Cerebellar nuclear complex (tissue), 1 donor: ENCODE measurements around the gene IRF2BPL.

Source experiments
- DNase-seq, 2 experiments: peaks; one replicate each; lab custom pipeline; 2025; lab: John Stamatoyannopoulos, UW

Gene IRF2BPL

DNA sequence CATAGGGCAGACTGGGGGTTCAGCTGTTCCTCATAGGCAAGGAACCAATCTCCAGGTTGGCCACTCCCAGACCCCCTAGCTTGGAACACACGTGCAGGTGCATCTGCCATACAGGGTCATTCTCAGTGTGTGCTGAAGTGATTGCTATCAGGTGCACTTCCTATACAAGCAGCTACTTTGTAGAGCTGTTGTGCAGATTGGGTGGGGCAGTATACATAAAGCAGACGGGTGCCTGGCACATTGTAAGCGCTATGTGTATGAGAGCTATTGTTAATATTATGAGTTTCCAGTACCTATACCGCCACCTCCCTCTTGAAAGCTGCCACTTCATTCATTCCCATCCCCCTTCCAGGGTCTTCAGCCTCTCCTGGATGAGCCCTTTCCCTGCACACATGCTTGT lies 17.3 kb downstream of the IRF2BPL start:
- DNase-seq = no peak

GRCh38 chr14:77009014-77009413 lies 19.5 kb downstream of the IRF2BPL start:
- no peak for DNase-seq

DNA sequence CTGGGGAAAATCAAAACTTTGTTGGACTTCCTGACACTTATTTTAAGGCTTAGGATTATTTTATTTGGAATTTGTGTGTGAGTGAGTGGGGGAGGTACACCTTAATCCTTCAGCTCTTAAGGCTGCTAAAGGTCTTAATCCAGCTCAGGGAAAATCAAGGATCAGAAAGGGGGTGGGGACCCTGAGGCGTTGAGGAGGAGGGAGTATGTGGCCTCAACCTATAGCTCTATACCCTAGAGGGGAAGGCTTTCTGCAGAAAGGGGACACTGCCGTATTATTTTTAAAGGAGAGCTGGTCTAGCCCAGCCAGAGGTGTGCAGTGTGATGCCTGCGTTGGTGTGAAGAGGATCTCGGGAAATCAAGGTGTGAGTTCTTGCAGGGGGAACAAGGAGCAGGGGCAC lies 20.0 kb downstream of the IRF2BPL start:
- DNase-seq = no peak

DNA sequence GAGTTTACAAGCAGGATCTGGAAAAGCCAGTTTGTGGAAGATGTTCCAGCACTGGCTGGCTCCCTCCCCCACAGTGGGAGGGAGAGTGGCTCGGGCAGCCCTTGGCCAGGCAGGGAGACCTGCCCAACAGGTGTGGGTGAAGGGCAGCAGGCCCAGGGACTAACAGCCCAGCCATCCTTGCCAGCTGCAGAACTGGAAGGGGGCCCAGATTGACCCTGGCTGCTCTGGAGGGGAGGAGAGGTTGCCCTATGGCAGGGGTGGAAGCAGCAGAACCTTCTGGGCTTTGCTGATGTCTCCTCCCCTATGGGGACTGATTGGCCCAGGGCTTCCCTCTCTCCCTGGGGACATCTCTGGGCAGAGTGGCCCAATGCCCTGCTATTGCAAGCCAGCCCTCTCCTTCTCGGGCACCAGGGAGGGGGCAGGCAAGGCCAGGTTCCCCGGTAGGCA lies 20.5 kb downstream of the IRF2BPL start:
- no peak for DNase-seq

DNA sequence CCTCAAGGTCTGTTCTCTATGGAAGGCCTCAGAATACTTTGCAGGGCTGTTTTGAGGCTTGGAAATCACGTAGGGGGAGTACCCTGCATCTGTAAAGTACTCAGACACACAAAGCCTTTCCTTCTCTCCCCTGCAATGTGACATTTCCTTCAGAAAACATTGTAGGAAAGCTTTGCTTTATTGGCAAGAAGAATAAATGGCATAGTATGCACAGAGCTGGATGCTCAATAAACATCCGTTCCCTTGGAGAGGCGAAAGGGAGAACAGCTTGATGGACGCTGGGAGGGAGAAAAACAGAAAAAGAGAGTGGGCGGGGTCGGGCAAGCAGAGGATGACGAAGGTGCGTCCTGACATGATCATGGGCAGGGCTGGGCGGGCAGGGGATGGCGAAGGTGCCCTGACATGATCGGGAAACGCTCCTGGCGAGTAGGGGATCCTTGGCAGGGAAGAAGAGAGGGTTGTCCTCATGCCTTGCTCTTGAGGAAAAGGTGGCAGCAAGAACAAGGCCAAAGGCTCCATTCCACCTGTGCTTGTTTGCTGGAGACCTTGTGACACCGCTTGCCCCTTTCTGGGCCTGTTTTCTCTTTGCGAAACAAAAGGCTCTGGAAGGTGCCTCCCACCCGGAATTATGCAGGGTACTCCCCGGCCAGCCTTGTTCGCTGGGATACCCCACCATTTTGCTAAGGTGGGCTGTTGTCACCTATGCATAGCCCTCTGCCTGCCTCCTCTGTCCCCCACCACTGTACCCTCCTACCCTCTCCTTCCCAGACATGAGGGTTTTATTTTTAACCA lies 21.1 kb downstream of the IRF2BPL start:
- no peak for DNase-seq

DNA sequence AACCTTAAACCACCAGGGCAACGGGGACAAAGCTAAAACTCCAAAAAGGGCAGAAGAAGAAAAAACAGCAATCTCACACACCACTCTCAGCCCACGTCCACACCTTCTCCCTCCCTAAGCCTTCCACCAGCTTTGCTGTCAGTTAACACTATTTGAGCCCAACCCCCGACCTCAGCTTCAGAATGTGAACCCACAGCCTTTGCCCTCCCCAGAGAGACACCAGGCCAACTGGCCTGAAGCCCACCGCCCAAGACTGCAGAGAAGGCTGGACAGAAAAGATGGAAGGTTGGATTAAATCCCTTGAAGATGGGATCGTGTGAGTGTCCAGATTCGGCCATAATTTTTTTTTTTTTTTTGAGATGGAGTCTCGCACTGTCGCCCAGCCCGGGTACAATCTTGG lies 22.4 kb downstream of the IRF2BPL start:
- no peak for DNase-seq

DNA sequence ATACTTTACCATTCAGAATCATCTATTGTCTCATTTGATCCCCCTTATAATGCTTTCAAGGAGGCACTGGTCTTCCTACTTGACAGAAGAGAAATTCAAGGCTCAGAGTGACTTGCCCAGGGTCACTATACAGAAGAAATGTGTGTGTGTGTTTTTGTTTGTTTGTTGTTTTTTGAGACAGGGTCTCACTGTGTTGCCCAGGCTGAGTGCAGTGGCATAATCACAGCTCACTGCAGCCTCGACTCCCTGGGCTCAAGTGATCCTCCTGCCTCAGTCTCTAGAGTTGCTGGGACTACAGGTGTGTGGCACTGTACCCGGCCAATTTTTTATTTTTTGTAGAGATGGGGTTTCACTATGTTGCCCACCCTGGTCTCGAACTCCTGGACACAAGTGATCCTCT lies 22.9 kb downstream of the IRF2BPL start:
- no peak for DNase-seq

DNA sequence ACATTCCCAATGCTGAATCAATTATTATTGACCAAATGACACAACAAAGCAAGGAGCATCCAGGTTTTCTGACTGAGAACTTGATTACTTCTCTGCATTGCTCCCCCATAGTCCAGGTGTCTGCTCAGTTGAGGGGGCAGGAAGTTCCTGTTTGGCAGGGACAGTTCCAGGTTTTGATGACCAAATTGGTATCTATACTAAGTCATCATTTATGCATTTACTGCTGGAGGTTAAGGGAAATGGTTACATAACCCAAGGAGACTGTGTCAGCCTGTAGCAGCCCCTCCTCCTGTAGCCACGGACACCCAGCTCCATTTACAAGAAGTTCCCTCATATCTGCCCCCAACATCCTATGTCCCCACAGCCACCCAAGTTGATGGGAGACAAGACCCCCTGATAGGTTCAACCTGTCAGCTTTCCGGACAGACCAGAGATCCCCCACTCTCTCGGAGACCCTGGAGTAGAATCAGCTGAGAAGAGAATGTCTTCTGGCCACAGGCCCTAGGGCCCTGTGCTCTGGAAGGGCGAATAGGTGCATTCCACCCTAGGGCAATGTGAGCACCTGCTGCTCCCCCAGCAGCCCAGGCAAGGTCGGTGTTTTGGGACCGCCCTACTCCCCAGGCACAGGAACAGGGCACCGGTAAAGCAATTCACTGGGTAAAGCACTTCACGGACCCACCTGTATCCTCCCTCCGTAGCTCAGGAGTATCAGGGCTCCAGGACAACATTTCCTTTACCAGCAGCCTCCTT lies 23.6 kb downstream of the IRF2BPL start:
- DNase-seq = no peak

- no peak for DNase-seq
Observed at GRCh38 chr14:77003960-77004710, 24.4 kb downstream of the IRF2BPL start.

- no peak for DNase-seq
Observed at GRCh38 chr14:77002889-77003288, 25.6 kb downstream of the IRF2BPL start.

DNA sequence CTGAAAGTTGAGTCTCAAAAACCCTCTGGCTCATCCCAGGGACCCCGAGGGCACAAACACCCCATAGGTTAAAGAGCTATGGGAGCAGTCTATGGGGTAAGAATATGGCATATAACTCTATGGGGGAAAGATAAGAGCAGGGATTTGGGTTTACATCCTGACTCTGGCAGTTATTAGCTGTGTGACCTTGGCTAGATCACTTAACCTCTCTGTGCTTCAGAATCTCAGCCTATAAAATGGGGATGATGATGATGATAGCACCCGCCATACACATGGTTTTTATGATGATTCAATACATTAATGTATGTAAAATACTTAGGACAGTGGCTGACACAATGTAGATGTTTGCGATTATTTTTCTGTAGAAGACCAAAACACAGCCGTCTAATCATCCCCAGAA lies 26.2 kb downstream of the IRF2BPL start:
- DNase-seq = no peak

DNA sequence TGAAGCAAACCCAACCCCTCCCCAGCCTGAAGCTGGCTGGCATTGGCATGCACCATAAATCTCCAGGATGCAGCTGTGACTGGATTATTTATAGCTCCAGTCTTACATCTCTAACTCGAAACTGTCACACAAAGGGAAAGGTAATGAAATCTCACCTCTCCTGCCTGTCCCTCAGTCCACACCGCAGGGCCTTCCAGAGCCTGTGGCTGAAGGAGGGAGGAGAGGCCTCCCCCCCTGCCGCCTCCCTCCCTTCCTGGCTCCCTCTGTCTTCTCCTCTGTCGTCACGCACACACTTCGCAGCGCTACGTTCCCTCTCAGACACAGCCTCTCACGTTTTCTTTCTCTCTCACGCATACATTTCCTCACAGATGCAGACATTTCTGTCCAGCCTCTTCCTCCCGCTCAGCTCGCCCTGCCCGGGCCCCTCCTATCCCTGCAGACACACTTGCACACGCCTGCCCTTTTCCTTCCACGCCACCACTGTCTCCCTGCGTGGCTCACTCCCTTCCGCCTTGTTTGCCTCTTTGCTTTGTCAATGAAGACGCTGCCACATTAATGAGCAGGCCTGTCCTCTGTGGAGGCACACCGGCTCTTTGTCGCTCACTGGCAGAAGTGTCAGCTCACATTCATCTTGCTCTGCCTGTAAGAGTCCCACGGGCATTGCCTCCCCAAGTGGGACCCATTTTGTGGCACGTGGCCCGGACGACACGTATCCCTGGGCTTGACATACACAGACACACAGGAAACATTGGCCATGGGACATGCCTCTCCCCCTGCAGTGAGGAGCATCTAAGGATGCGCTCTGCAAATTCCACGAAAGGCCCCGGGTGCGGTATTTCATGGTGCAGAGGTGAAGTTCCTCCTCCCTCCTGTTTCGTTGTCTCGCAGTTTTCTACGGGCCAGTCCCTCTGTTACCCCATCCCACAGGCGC lies 27.9 kb downstream of the IRF2BPL start:
- no peak for DNase-seq

GRCh38 chr14:76998910-76999309 lies 29.6 kb downstream of the IRF2BPL start:
- DNase-seq = no peak

DNA sequence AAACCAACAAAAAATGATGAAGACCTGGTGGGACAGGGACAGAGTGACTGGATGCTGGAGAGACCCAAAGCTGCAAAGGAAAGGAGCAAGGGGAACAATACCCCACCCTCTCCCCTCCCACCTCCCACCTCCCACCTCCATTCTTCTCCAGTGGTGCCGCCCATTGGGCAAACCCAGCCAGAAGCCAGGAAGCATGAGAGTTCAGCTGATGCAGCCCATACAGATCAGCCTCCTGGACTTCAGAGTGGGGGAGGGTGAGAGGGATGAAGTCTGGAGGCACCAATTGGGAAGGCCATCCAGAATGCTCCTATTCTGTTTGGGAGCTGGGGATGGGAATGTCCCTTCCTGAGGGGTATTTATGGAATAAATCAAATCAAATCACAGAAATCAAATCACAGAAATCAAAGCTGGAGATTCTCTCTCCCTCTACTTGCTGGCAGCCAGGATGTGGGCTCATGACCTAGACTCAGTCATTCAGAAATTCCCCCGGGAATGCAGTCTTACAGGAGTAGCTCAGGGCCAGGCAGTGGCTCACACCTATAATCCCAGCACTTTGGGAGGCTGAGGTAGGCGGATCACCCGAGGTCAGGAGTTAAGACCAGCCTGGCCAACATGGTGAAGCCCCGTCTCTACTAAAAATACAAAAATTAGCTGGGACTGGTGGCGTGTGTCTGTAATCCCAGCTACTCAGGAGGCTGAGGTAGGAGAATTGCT lies 31.1 kb downstream of the IRF2BPL start:
- no peak for DNase-seq

GRCh38 chr14:76996563-76997146 lies 31.9 kb downstream of the IRF2BPL start:
- DNase-seq = no peak

- DNase-seq = no peak
Observed at GRCh38 chr14:76995279-76996035, 33.1 kb downstream of the IRF2BPL start.

DNA sequence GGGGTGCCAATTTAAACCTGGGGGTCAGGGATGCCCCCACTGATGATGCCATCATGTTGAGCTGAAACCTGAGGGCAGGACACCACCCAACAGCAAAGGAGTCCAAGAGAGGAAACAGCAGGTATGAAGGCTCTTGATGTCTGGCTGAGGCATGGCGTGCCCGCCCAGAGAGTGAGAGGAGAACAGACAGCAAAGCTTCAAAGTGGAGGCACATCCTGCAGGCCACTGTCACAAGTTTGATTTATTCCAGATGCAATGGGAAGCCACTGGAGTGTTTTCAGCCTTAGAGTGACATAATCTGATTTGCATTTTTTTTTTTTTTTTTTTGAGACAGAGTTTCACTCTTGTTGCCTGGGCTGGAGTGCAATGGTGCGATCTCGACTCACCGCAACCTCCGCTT lies 34.8 kb downstream of the IRF2BPL start:
- no peak for DNase-seq

- DNase-seq = no peak
Observed at GRCh38 chr14:76990084-76990483, 38.4 kb downstream of the IRF2BPL start.

- DNase-seq = no peak
Observed at GRCh38 chr14:76987956-76988520, 40.5 kb downstream of the IRF2BPL start.

DNA sequence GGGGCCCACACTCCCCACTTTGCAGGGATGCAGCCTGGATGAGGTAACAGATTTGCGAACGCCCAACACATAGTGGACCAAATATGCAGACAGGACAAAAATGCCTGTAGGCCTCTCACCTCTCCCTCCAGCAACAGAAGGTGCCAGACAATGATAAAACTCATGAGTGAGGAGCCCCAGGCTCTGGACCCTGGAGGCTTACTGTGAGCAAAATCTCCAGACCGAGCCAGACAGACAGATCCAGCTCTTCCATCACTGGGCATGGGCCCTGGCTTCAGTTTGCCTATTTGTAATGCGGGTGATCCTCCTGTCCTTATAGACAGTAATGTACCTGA lies 42.3 kb downstream of the IRF2BPL start:
- DNase-seq = no peak
